Osteocyte (in vitro differentiated cells): ENCODE results near the gene CHSY3. TPM values are rescaled to one million over a fixed set of nuclear protein-coding genes. Genes with fewer than 3 reads are reported as not detected.

Experiments used
- DNase-seq: peaks from one replicate; pipeline ENCODE4 v3.0.0; 2021; ENCODE audit warnings: mixed read lengths; ENCODE audit not compliant: unreplicated experiment; ENCODE audit errors: extremely low spot score
- H3K27ac Mint-ChIP-seq: one replicate; pipeline ENCODE4 v1.8.0; 2021; ENCODE audit warnings: mild to moderate bottlenecking, mixed read lengths; ENCODE audit not compliant: unreplicated experiment
- H3K27me3 Mint-ChIP-seq: one replicate; pipeline ENCODE4 v1.8.0; 2021; ENCODE audit warnings: mixed read lengths; ENCODE audit not compliant: unreplicated experiment
- H3K36me3 Mint-ChIP-seq: one replicate; pipeline ENCODE4 v1.8.0; 2021; ENCODE audit warnings: mixed read lengths; ENCODE audit not compliant: unreplicated experiment
- H3K4me1 Mint-ChIP-seq: one replicate; pipeline ENCODE4 v1.8.0; 2021; ENCODE audit warnings: mixed read lengths; ENCODE audit not compliant: unreplicated experiment
- H3K4me3 Mint-ChIP-seq: one replicate; pipeline ENCODE4 v1.8.0; 2021; ENCODE audit warnings: mild to moderate bottlenecking, moderate library complexity, mixed read lengths; ENCODE audit not compliant: unreplicated experiment
- H3K9me3 Mint-ChIP-seq: one replicate; pipeline ENCODE4 v1.8.0; 2021; ENCODE audit warnings: mixed read lengths; ENCODE audit not compliant: unreplicated experiment
- total RNA-seq: library from RNA; stranded (reverse); gene quantifications from 2 replicates; pipeline ENCODE4 v1.2.1, GENCODE V29; 2021
- TF ChIP-seq, protein P1 (sequence below): fragments of 200-600 bp; sonication (generic); IDR thresholded peaks from 2 replicates; pipeline ENCODE4 v1.5.0; 2021; ENCODE audit warnings: antibody characterized with exemption, mild to moderate bottlenecking, moderate library complexity

CHSY3 gene
- total RNA-seq, 1 donor from 2014 or later, result 19.7 TPM

GRCh38 chr5:129996896-129997295 is 92.6 kb downstream of the CHSY3 start:
- H3K27me3 Mint-ChIP-seq, result no peaks in the 10 kb centered on the region
- peaks cover 30% of the 10 kb centered on the region for H3K4me1 Mint-ChIP-seq
- no peak overlapping the region for H3K4me3 Mint-ChIP-seq
- TF ChIP-seq, protein P1, sequence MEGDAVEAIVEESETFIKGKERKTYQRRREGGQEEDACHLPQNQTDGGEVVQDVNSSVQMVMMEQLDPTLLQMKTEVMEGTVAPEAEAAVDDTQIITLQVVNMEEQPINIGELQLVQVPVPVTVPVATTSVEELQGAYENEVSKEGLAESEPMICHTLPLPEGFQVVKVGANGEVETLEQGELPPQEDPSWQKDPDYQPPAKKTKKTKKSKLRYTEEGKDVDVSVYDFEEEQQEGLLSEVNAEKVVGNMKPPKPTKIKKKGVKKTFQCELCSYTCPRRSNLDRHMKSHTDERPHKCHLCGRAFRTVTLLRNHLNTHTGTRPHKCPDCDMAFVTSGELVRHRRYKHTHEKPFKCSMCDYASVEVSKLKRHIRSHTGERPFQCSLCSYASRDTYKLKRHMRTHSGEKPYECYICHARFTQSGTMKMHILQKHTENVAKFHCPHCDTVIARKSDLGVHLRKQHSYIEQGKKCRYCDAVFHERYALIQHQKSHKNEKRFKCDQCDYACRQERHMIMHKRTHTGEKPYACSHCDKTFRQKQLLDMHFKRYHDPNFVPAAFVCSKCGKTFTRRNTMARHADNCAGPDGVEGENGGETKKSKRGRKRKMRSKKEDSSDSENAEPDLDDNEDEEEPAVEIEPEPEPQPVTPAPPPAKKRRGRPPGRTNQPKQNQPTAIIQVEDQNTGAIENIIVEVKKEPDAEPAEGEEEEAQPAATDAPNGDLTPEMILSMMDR, result no peak
- H3K9me3 Mint-ChIP-seq, result peaks cover 3% of the 10 kb centered on the region
- no peak for DNase-seq
- peaks cover 2% of the 10 kb centered on the region for H3K36me3 Mint-ChIP-seq
- peak overlapping the region; percentile 16 for H3K27ac Mint-ChIP-seq

DNA sequence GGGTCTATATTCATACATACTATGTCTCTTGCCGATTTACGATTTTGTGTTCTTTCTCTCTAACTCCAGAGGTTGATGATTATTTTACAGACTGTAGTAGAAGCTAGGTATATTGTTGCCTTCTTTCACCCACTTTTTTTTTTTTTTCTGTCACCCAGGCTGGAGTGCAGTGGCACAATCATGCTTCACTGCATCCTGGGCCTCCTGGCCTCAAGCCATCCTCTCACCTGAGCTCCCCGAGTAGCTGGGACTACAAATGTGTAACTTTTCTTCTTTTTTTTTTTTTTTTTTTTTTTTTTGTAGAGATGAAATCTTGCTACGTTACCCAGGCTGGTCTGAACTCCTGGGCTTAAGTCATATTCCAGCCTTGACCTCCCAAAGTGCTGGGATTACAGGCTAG is 96.2 kb downstream of the CHSY3 start:
- H3K27me3 Mint-ChIP-seq, result no peaks in the 10 kb centered on the region
- H3K4me3 Mint-ChIP-seq, result no peak overlapping the region
- TF ChIP-seq, protein P1, result no peak
- DNase-seq, result no peak
- no peaks in the 10 kb centered on the region for H3K36me3 Mint-ChIP-seq
- no peak overlapping the region for H3K27ac Mint-ChIP-seq
- peaks cover 32% of the 10 kb centered on the region for H3K4me1 Mint-ChIP-seq
- no peaks in the 10 kb centered on the region for H3K9me3 Mint-ChIP-seq

GRCh38 chr5:130002183-130002582 is 97.9 kb downstream of the CHSY3 start:
- no peak for DNase-seq
- H3K4me3 Mint-ChIP-seq, result no peak overlapping the region
- no peaks in the 10 kb centered on the region for H3K9me3 Mint-ChIP-seq
- peaks cover 24% of the 10 kb centered on the region for H3K4me1 Mint-ChIP-seq
- H3K27me3 Mint-ChIP-seq, result no peaks in the 10 kb centered on the region
- TF ChIP-seq, protein P1, result no peak
- no peak overlapping the region for H3K27ac Mint-ChIP-seq
- H3K36me3 Mint-ChIP-seq, result no peaks in the 10 kb centered on the region

GRCh38 chr5:130002876-130003275 is 98.6 kb downstream of the CHSY3 start:
- Mint-ChIP-seq H3K27ac (no peak overlapping the region), H3K27me3 (no peaks in the 10 kb centered on the region), H3K36me3 (no peaks in the 10 kb centered on the region), H3K9me3 (no peaks in the 10 kb centered on the region), H3K4me1 (peaks cover 21% of the 10 kb centered on the region), H3K4me3 (no peak overlapping the region)
- DNase-seq, result no peak
- TF ChIP-seq, protein P1, result no peak

DNA sequence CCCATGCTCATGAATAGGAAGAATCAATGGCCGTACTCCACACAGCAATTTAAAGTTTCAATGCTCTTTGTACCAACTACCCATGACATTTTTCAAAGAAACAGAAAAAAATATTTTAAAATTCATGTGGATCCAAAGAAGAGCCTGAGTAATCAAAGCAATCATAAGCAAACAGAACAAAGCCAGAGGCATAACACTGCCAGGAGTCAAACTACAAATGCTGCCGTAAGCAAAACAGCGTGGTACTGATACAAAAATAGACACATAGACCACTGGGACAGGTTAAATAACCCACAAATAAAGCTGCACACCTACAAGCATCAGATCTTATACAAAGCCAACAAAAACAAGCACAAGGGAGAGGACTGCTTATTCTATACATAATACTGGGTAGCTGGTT is 107.7 kb downstream of the CHSY3 start:
- H3K9me3 Mint-ChIP-seq, result peaks cover 34% of the 10 kb centered on the region
- TF ChIP-seq, protein P1, result no peak
- peaks cover 27% of the 10 kb centered on the region for H3K36me3 Mint-ChIP-seq
- H3K27ac Mint-ChIP-seq, result no peak overlapping the region
- peaks cover 20% of the 10 kb centered on the region for H3K4me1 Mint-ChIP-seq
- no peak overlapping the region for H3K4me3 Mint-ChIP-seq
- no peaks in the 10 kb centered on the region for H3K27me3 Mint-ChIP-seq
- no peak for DNase-seq
